RKO (cell line): ENCODE data around the gene MAPK14.
"Not testable (repeated sequence)": the region's sequence is repeated elsewhere in the genome, so short reads cannot be mapped to it uniquely, and the experiment has no call there.

Source experiments
- DNase-seq: peaks from one replicate; pipeline ENCODE4 v3.0.0-alpha.2; 2016; ENCODE audit warnings: low spot score

The MAPK14 gene

GRCh38 chr6:36069573-36069972, 42.0 kb downstream of the MAPK14 start:
- no peak for DNase-seq

GRCh38 chr6:36070252-36070651, 42.6 kb downstream of the MAPK14 start:
- DNase-seq = no peak

- DNase-seq = no peak
These were observed 43.7 kb downstream of the MAPK14 start for GRCh38 chr6:36071281-36071680.

GRCh38 chr6:36071714-36072113, 44.1 kb downstream of the MAPK14 start:
- no peak for DNase-seq

GRCh38 chr6:36072681-36073080, 45.1 kb downstream of the MAPK14 start:
- DNase-seq = no peak

GRCh38 chr6:36073587-36073986, 46.0 kb downstream of the MAPK14 start:
- no peak for DNase-seq

GRCh38 chr6:36075656-36076055, 48.0 kb downstream of the MAPK14 start:
- no peak for DNase-seq

- DNase-seq = no peak
These were observed 48.8 kb downstream of the MAPK14 start for GRCh38 chr6:36076178-36077063.

- no peak for DNase-seq
These were observed 50.6 kb downstream of the MAPK14 start for GRCh38 chr6:36078159-36078558.

GRCh38 chr6:36079601-36080000, 52.0 kb downstream of the MAPK14 start:
- no peak for DNase-seq

- DNase-seq = no peak
These were observed 54.7 kb downstream of the MAPK14 start for GRCh38 chr6:36082318-36082717.

- DNase-seq = no peak
These were observed 55.8 kb downstream of the MAPK14 start for GRCh38 chr6:36083446-36083845.

GRCh38 chr6:36088204-36088603, 60.6 kb downstream of the MAPK14 start:
- not testable (repeated sequence) for DNase-seq

- no peak for DNase-seq
These were observed 61.4 kb downstream of the MAPK14 start for GRCh38 chr6:36089048-36089447.

- no peak for DNase-seq
These were observed 66.6 kb downstream of the MAPK14 start for GRCh38 chr6:36094238-36094637.

- peak; percentile 43 for DNase-seq
These were observed 67.3 kb downstream of the MAPK14 start for GRCh38 chr6:36094753-36095496.

GRCh38 chr6:36095497-36096391, 68.1 kb downstream of the MAPK14 start:
- no peak for DNase-seq

- DNase-seq = no peak
These were observed 70.8 kb downstream of the MAPK14 start for GRCh38 chr6:36098253-36098919.

- no peak for DNase-seq
These were observed 71.5 kb downstream of the MAPK14 start for GRCh38 chr6:36098920-36099647.

GRCh38 chr6:36099869-36100483, 72.4 kb downstream of the MAPK14 start:
- DNase-seq = no peak

- DNase-seq = no peak
These were observed 74.1 kb downstream of the MAPK14 start for GRCh38 chr6:36101691-36102090.
